Measurements from ENCODE around the gene TRIO. TPM values are rescaled to one million over a fixed set of nuclear protein-coding genes. Genes with fewer than 3 reads are reported as not detected.

TRIO gene
- total and polyA plus RNA-seq, 2 of the 8 experiments (the other 6 are each of a cell fraction or from before 2014, with no cell fraction given), result 35.1 to 69.1 TPM

DNA sequence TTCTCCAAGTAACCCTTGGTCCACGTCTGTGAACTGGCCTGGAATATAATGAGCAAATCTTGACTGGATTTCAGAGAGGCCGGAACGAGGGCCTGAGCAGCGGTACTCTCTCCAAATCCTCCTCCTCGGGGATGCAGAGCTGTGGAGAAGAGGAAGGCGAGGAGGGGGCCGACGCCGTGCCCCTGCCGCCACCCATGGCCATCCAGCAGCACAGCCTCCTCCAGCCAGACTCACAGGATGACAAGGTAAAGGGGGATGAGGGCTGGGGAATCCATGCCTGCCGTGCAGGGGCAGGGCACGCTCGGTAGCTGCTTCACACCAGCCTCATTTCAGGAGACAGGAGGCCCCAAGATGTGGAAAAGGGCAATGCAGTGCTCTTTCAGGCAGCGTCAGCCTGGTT is 319.5 kb downstream of the TRIO start:
- CTCF ChIA-PET (ENCODE audit: partially characterized antibody), result interaction anchor here (0.8 to 1.8 kb wide), 4 partner anchors 16 to 186 kb away, joined by 3 to 4 read pairs (median 4); no protein-coding TSS in a partner anchor
- H2BK20ac ChIP-seq (ENCODE audit: low read length), result no peak overlapping the region
- H3K9me3 ChIP-seq (ENCODE audit: insufficient read depth in 2 of 2, low read depth in 1 of 2, low read length in 1 of 2), result no peaks in the 10 kb centered on the region
- H2BK120ac ChIP-seq (replicated peaks; ENCODE audit: low read depth, low read length), result no peak overlapping the region
- no peak overlapping the region for H4K91ac ChIP-seq (replicated peaks; ENCODE audit: insufficient read length, low read length)
- no peak overlapping the region for H3K4me3 ChIP-seq (ENCODE audit: extremely low read depth in 1 of 4, insufficient read depth in 2 of 4, low read depth in 3 of 4, low read length in 4 of 4)
- no peak overlapping the region for H3K27ac ChIP-seq (ENCODE audit: low read depth, low read length)
- peaks cover 0 to 2% of the 10 kb centered on the region in 2 experiments for H4K20me1 ChIP-seq (replicated peaks in 1 of 2; ENCODE audit: control insufficient read depth in 1 of 2, insufficient read depth in 2 of 2, low read length in 2 of 2)
- H2BK5ac ChIP-seq (ENCODE audit: low read depth, low read length), result no peak overlapping the region
- POLR2A ChIA-PET (ENCODE audit: partially characterized antibody), result no interaction called here
- H3K36me3 ChIP-seq (ENCODE audit: control insufficient read depth in 2 of 4, insufficient read depth in 4 of 4, low read length in 3 of 4), result peaks cover 4 to 27% (median 22%) of the 10 kb centered on the region in 4 experiments; a peak in 7 of 8 replicates
- 84% methylated on average over 10 of the region's 14 CpGs; no CpG with 5 or more reads in 1 of the 2 experiments for WGBS, 2 experiments (ENCODE audit: extremely low coverage in 1 of 2, insufficient coverage in 1 of 2, insufficient read length in 1 of 2, insufficient replicate concordance in 2 of 2, low coverage in 1 of 2, low lambda C conversion rate in 2 of 2, missing lambda C conversion rate in 1 of 2)
- peaks cover under 1% of the 10 kb centered on the region; the same call in 1 of the 2 replicates for H3K79me1 ChIP-seq (ENCODE audit: low read depth, low read length)
- H3K4me1 ChIP-seq (replicated peaks in 1 of 4; ENCODE audit: control insufficient read depth in 3 of 4, insufficient read depth in 4 of 4, low read length in 3 of 4), result peaks cover 0 to 4% (median 1%) of the 10 kb centered on the region in 4 experiments; a peak in 3 of 7 replicates
- no peaks in the 10 kb centered on the region; a peak in 1 of 7 replicates for H3K27me3 ChIP-seq (replicated peaks in 1 of 4; ENCODE audit: control insufficient read depth in 3 of 4, extremely low read depth in 1 of 4, insufficient read depth in 3 of 4, low read length in 3 of 4)
- H2BK15ac ChIP-seq (ENCODE audit: low read length), result no peak overlapping the region
- H2AK5ac ChIP-seq (ENCODE audit: low read depth, low read length), result no peak overlapping the region
- no peak overlapping the region for H3K4me2 ChIP-seq (ENCODE audit: insufficient read depth in 1 of 2, low read depth in 2 of 2, low read length in 2 of 2)
- H3K79me2 ChIP-seq (ENCODE audit: control insufficient read depth in 1 of 2, insufficient read depth in 2 of 2, low read length in 2 of 2), result no peaks in the 10 kb centered on the region
- TF ChIP-seq RFX5 (IDR thresholded peaks at IDR 0.05; ENCODE audit: borderline replicate concordance, low read depth, low read length) (no peak), JUN (IDR thresholded peaks at IDR 0.05; ENCODE audit: low read depth, low read length) (no peak), POLR2AphosphoS5 (IDR thresholded peaks at IDR 0.05; ENCODE audit: low read depth, low read length) (no peak), TAF1 (IDR thresholded peaks at IDR 0.05; ENCODE audit: low read depth, low read length) (no peak), SP4 (IDR thresholded peaks at IDR 0.05; ENCODE audit: low read length) (no peak), BACH1 (IDR thresholded peaks at IDR 0.05; ENCODE audit: low read length) (no peak), TAF7 (optimal IDR thresholded peaks at IDR 0.05; ENCODE audit: borderline replicate concordance, low read depth, low read length) (no peak), SP2 (IDR thresholded peaks at IDR 0.05; ENCODE audit: low read length) (no peak), ASH2L (IDR thresholded peaks at IDR 0.05; ENCODE audit: low read length) (no peak)
- no peak overlapping the region for H3K18ac ChIP-seq (ENCODE audit: extremely low read depth, low read length)
- H3K56ac ChIP-seq (replicated peaks; ENCODE audit: insufficient read length, low read depth, low read length), result no peak overlapping the region
- no peak overlapping the region for H3K14ac ChIP-seq (ENCODE audit: insufficient read length)
- no peak overlapping the region for H2BK12ac ChIP-seq (ENCODE audit: low read depth, low read length)
- no peak overlapping the region for H3K4ac ChIP-seq (replicated peaks; ENCODE audit: insufficient read length, low read depth, low read length)
- H3K23ac ChIP-seq (ENCODE audit: insufficient read length), result no peak overlapping the region
- no peak overlapping the region for H4K8ac ChIP-seq (ENCODE audit: extremely low read depth, insufficient read depth, low read length)
- H3K9ac ChIP-seq (replicated peaks in 1 of 4; ENCODE audit: extremely low read depth in 1 of 4, low read depth in 3 of 4, low read length in 3 of 4), result no peak overlapping the region
- H2AFZ ChIP-seq (ENCODE audit: low read length), result no peak overlapping the region
- H3K23me2 ChIP-seq (ENCODE audit: low read depth, low read length), result no peaks in the 10 kb centered on the region; the same call in 1 of the 2 replicates
- DNase-seq (ENCODE audit: low read depth in 1 of 2, low spot score in 2 of 2), result no peak
- no peak for FAIRE-seq
- H4K5ac ChIP-seq (ENCODE audit: insufficient read length, low read depth, low read length), result no peak overlapping the region
